IMR-90 (cell line): ENCODE results near the gene PHF14.

Source experiments
- BHLHE40 ChIP-seq: fragments of 150-350 bp; IDR thresholded peaks from 2 replicates; pipeline ENCODE4 v1.6.1; 2016; ENCODE audit warnings: mild to moderate bottlenecking, low read depth, low read length
- CEBPB ChIP-seq: IDR thresholded peaks from 2 replicates; pipeline ENCODE4 v1.6.1; 2012; ENCODE audit warnings: low read depth, low read length, improper control_type of control experiment
- FOS ChIP-seq: fragments of 150-350 bp; IDR thresholded peaks from 2 replicates; pipeline ENCODE4 v1.6.1; 2016; ENCODE audit warnings: low read depth, low read length
- MAZ ChIP-seq: IDR thresholded peaks from 2 replicates; pipeline ENCODE4 v1.6.1; 2012; ENCODE audit warnings: low read depth, mild to moderate bottlenecking, low read length, improper control_type of control experiment, moderate library complexity, borderline replicate concordance
- POLR2A ChIP-seq: IDR thresholded peaks from 2 replicates; pipeline ENCODE4 v1.6.1; 2012; ENCODE audit warnings: mild to moderate bottlenecking, low read depth, low read length
- RAD21 ChIP-seq: IDR thresholded peaks from 2 replicates; pipeline ENCODE4 v1.6.1; 2012; ENCODE audit warnings: low read length, improper control_type of control experiment
- SMC3 ChIP-seq: fragments of 150-350 bp; IDR thresholded peaks from 2 replicates; pipeline ENCODE4 v1.6.1; 2016; ENCODE audit warnings: low read depth, mild to moderate bottlenecking, antibody characterized with exemption, low read length, moderate library complexity
- TF ChIP-seq, protein P1 (sequence below): conservative IDR thresholded peaks from 2 replicates; pipeline ENCODE4 v1.5.1; 2012; ENCODE audit warnings: mild to moderate bottlenecking, low read depth, low read length, improper control_type of control experiment
- TF ChIP-seq, protein P2 (sequence below): fragments of 150-350 bp; IDR thresholded peaks from 2 replicates; pipeline ENCODE4 v1.6.1; 2016; ENCODE audit warnings: low read depth, mild to moderate bottlenecking, low read length, moderate library complexity, borderline replicate concordance

DNA sequence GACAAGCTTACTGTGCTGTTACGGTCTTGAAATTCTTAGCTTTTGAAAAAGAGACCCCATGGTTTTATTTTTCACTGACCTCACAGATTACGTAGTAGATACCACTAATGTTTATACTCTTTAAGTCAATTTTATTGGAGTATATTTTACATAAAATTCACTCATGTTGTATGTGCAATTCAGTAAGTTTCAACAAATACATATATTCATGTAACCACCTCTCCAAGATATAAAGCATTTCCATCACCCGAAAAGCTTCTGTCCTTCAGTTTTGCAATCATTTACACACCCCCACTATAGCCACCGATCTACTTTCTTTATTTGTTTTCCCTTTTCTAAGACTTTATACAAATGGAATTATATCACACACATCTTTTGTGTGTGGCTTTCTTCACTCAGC is 199.2 kb downstream of the PHF14 start:
- TF ChIP-seq POLR2A (no peak), BHLHE40 (no peak), RAD21 (no peak), MAZ (no peak), SMC3 (no peak), FOS (no peak), CEBPB (no peak)
- TF ChIP-seq, protein P1, sequence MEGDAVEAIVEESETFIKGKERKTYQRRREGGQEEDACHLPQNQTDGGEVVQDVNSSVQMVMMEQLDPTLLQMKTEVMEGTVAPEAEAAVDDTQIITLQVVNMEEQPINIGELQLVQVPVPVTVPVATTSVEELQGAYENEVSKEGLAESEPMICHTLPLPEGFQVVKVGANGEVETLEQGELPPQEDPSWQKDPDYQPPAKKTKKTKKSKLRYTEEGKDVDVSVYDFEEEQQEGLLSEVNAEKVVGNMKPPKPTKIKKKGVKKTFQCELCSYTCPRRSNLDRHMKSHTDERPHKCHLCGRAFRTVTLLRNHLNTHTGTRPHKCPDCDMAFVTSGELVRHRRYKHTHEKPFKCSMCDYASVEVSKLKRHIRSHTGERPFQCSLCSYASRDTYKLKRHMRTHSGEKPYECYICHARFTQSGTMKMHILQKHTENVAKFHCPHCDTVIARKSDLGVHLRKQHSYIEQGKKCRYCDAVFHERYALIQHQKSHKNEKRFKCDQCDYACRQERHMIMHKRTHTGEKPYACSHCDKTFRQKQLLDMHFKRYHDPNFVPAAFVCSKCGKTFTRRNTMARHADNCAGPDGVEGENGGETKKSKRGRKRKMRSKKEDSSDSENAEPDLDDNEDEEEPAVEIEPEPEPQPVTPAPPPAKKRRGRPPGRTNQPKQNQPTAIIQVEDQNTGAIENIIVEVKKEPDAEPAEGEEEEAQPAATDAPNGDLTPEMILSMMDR: no peak
- TF ChIP-seq, protein P2, sequence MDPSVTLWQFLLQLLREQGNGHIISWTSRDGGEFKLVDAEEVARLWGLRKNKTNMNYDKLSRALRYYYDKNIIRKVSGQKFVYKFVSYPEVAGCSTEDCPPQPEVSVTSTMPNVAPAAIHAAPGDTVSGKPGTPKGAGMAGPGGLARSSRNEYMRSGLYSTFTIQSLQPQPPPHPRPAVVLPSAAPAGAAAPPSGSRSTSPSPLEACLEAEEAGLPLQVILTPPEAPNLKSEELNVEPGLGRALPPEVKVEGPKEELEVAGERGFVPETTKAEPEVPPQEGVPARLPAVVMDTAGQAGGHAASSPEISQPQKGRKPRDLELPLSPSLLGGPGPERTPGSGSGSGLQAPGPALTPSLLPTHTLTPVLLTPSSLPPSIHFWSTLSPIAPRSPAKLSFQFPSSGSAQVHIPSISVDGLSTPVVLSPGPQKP: no peak
